ENCODE data around the gene AMDHD2.

AMDHD2 gene

GRCh38 chr16:2500430-2500917 is 19.7 kb upstream of the AMDHD2 start:
- DNase-seq = no peak

- peak; percentile 77 to 84 for DNase-seq
Measured at GRCh38 chr16:2500918-2501750, 19.0 kb upstream of the AMDHD2 start.

- DNase-seq = no peak
Measured at GRCh38 chr16:2501946-2502895, 17.9 kb upstream of the AMDHD2 start.

- no peak for DNase-seq
Measured at GRCh38 chr16:2505695-2506094, 14.5 kb upstream of the AMDHD2 start.

GRCh38 chr16:2507052-2507659 is 13.0 kb upstream of the AMDHD2 start:
- peak in 1 of 2 donors; percentile 63 for DNase-seq

- peak in 1 of 2 donors; percentile 54 for DNase-seq
Measured at GRCh38 chr16:2507665-2508064, 12.5 kb upstream of the AMDHD2 start.

- no peak for DNase-seq
Measured at GRCh38 chr16:2508722-2509400, 11.3 kb upstream of the AMDHD2 start.

- DNase-seq = no peak
Measured at GRCh38 chr16:2511128-2511800, 8.9 kb upstream of the AMDHD2 start.

GRCh38 chr16:2511996-2512734 is 8.0 kb upstream of the AMDHD2 start:
- DNase-seq = no peak

GRCh38 chr16:2512735-2513404 is 7.3 kb upstream of the AMDHD2 start:
- DNase-seq = peak; percentile 41 to 47

- peak; percentile 94 to 95 for DNase-seq
Measured at GRCh38 chr16:2513405-2514332, 6.5 kb upstream of the AMDHD2 start, which contains the start of gene ATP6V0C. ATP6V0C (plus strand) TSS chr16:2513952; CDS start chr16:2514104, 152 bp downstream.

- DNase-seq = peak; percentile 29 to 61
Measured at GRCh38 chr16:2514333-2515179, 5.6 kb upstream of the AMDHD2 start.

- no peak for DNase-seq
Measured at GRCh38 chr16:2515180-2515851, 4.9 kb upstream of the AMDHD2 start.

- peak in 1 of 2 donors; percentile 44 for DNase-seq
Measured at GRCh38 chr16:2516391-2517240, 3.6 kb upstream of the AMDHD2 start.

GRCh38 chr16:2517954-2518605 is 2.1 kb upstream of the AMDHD2 start:
- no peak for DNase-seq
